ENCODE data around the gene CES5A.
"Not testable (repeated sequence)": the region's sequence is repeated elsewhere in the genome, so short reads cannot be mapped to it uniquely, and the experiment has no call there.

CES5A gene

DNA sequence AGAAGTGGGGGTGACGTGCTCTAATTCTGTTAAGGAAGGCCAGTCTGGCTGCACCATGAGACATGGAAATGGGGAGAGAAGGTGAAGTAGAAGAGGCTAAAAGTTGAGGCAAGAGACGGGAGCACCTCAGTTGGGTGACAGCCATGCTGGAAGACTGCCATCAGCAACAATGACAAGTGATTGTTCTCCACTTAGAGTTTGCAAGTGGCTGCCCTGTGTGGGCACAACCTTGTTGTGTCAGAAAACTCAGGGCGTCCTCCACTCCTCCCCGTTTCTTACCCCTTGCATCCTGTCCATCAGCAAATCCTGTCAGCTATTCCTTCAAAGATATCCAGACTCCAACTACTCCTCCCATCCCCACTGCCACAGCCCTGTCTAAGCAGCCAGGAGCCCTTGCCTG lies 59.9 kb downstream of the CES5A start:
- peaks cover 62% of the 10 kb centered on the region for H3K27me3 Mint-ChIP-seq (ENCODE audit: low read depth)
- H3K4me3 Mint-ChIP-seq: no peak overlapping the region
- TF ChIP-seq, protein P1, sequence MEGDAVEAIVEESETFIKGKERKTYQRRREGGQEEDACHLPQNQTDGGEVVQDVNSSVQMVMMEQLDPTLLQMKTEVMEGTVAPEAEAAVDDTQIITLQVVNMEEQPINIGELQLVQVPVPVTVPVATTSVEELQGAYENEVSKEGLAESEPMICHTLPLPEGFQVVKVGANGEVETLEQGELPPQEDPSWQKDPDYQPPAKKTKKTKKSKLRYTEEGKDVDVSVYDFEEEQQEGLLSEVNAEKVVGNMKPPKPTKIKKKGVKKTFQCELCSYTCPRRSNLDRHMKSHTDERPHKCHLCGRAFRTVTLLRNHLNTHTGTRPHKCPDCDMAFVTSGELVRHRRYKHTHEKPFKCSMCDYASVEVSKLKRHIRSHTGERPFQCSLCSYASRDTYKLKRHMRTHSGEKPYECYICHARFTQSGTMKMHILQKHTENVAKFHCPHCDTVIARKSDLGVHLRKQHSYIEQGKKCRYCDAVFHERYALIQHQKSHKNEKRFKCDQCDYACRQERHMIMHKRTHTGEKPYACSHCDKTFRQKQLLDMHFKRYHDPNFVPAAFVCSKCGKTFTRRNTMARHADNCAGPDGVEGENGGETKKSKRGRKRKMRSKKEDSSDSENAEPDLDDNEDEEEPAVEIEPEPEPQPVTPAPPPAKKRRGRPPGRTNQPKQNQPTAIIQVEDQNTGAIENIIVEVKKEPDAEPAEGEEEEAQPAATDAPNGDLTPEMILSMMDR (IDR thresholded peaks at IDR 0.05; ENCODE audit: unreplicated experiment in 3 of 3): no peak
- no peaks in the 10 kb centered on the region for H3K4me1 Mint-ChIP-seq
- no peaks in the 10 kb centered on the region for H3K9me3 Mint-ChIP-seq
- H3K36me3 Mint-ChIP-seq (ENCODE audit: low read depth): no peaks in the 10 kb centered on the region
- H3K27ac Mint-ChIP-seq: no peak overlapping the region

DNA sequence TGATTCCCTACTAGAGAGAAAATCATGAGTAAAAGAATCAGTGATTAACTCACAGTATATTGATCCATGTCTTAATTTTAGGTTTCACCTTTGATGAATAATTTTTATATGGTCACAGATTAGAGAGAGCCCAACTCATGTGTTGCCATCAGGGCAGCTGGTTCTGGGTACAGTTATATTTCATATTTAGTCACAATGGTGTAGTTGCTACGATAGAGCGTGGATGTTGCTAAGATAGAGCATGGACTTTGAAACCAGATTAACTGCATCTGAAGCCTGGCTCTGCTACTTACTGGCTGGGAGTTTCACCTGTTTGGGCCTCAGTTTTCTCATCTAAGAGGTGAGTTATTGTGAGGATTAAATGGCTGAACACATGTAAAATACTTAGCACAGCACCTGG lies 61.0 kb downstream of the CES5A start:
- H3K9me3 Mint-ChIP-seq; H3K4me3 Mint-ChIP-seq; H3K4me1 Mint-ChIP-seq; H3K27ac Mint-ChIP-seq; H3K36me3 Mint-ChIP-seq (ENCODE audit: low read depth): not testable (repeated sequence)
- H3K27me3 Mint-ChIP-seq (ENCODE audit: low read depth): peaks cover 60% of the 10 kb centered on the region

DNA sequence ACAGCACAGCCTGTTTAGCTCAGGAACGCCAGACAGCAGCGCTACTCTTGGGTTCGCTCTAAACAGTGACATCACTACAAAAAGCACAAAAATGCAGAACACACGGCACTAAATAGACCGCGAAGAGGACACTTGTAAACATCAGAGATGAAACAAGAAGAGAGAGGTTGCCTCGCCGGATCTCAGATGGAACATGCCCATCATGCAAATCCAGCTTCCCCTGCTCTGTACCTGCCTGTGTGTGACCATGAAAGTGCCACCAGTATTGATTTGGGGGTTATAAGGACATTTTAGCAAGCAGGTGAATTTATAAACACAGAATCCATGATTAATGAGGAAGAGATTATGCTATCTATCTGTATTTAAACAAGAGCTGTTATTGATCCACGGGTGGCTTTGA lies 61.4 kb downstream of the CES5A start:
- H3K4me1 Mint-ChIP-seq: not testable (repeated sequence)

DNA sequence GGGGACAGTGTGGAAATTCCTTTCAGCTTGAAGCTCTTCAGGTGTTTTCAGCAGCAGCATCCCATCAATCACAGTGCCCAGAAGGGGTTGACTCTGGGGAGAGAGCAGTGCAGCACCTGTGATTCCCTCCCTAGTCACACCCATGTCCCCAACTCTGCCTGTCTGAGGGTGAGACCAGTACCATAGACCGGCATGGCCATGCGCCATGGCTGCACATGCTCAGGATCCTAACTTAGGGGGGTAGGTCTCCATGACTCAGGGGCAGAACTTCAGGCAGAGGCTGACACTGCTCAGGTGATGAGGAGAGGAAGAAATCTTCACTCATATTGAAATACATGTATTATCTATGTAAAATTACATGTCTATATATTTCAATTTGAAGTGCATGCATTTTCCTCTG lies 62.2 kb downstream of the CES5A start:
- no peak overlapping the region for H3K4me3 Mint-ChIP-seq
- no peak overlapping the region for H3K27ac Mint-ChIP-seq
- TF ChIP-seq, protein P1 (IDR thresholded peaks at IDR 0.05; ENCODE audit: unreplicated experiment in 3 of 3): no peak
- H3K4me1 Mint-ChIP-seq: no peaks in the 10 kb centered on the region
- H3K9me3 Mint-ChIP-seq: no peaks in the 10 kb centered on the region
- peaks cover 56% of the 10 kb centered on the region for H3K27me3 Mint-ChIP-seq (ENCODE audit: low read depth)
- no peaks in the 10 kb centered on the region for H3K36me3 Mint-ChIP-seq (ENCODE audit: low read depth)

More for the DNA sequence above, 61.4 kb downstream of the CES5A start:
- not testable (repeated sequence) for H3K9me3 Mint-ChIP-seq; H3K27ac Mint-ChIP-seq; H3K4me3 Mint-ChIP-seq; H3K36me3 Mint-ChIP-seq (ENCODE audit: low read depth)
- H3K27me3 Mint-ChIP-seq (ENCODE audit: low read depth): peaks cover 58% of the 10 kb centered on the region

DNA sequence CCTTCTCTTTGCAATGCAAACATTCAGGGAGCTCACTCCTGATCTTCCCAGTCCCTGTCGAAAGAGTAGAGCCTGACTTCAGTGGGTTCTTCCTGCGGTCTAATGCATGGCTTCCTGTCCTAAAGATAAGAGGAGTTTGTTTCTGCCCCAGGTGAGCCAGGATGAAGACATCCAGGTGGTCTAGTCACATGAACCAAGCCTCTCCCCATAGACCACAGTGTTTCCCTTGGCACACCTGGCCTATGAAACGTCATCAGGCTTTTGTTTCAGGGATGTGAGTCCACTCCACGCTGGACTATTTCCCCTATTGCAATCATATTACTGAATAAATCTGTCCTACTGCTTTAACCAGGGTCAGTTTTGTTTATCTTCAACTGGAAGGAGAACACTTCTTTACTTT lies 63.4 kb downstream of the CES5A start:
- no peaks in the 10 kb centered on the region for H3K4me1 Mint-ChIP-seq
- H3K27me3 Mint-ChIP-seq (ENCODE audit: low read depth): peaks cover 49% of the 10 kb centered on the region
- H3K4me3 Mint-ChIP-seq: no peak overlapping the region
- no peaks in the 10 kb centered on the region for H3K9me3 Mint-ChIP-seq
- TF ChIP-seq, protein P1 (IDR thresholded peaks at IDR 0.05; ENCODE audit: unreplicated experiment in 3 of 3): no peak
- H3K27ac Mint-ChIP-seq: no peak overlapping the region
- H3K36me3 Mint-ChIP-seq (ENCODE audit: low read depth): no peaks in the 10 kb centered on the region

DNA sequence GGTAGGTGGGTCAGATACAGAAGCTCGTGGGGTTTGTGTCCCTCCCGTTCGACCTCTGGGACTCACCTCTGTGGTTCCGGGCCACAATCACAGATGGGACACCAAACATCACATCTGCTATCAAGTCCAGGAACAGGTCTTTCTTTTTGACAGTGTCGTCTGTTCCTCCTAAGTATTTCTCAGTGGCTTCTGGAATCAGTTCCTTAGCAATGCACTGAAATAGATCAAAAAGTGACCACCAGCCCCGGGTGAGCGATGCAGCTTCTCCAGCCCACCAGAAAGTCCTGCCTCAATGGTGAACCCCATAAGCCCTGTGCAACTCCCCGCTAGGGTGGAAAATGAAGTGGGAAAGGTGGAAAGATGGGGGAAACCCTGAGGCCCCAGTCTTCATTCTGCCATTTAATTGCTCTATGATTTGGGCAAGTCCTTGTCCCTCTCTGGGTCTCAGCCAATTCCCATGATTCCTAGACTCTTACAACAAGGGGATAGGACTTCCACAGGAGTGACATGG lies 64.7 kb downstream of the CES5A start:
- Mint-ChIP-seq H3K27ac (no peak overlapping the region), H3K4me3 (no peak overlapping the region), H3K9me3 (no peaks in the 10 kb centered on the region), H3K27me3 (ENCODE audit: low read depth) (peaks cover 36% of the 10 kb centered on the region), H3K36me3 (ENCODE audit: low read depth) (no peaks in the 10 kb centered on the region), H3K4me1 (no peaks in the 10 kb centered on the region)
- TF ChIP-seq, protein P1 (IDR thresholded peaks at IDR 0.05; ENCODE audit: unreplicated experiment in 3 of 3): no peak

DNA sequence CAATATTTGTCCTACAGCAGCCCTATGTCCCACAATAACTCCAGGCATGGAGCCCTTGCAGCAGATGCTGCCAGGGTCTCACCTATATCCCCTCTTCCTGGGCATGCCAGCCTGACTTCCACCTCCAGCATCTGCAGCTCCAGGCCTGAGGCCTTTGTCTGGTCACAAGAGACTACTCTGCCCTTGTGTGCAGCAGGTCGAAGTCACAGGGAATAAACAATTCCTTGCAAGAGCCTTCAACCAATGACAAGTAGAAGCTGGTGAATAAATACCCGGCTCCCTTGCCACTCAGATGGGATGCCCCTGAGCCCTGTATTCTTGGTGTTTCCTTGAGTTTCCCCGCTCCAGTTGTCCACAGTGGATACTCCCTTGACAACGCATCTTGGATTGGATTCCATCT lies 65.3 kb downstream of the CES5A start:
- TF ChIP-seq, protein P1 (IDR thresholded peaks at IDR 0.05; ENCODE audit: unreplicated experiment in 3 of 3): no peak
- H3K9me3 Mint-ChIP-seq: no peaks in the 10 kb centered on the region
- H3K27ac Mint-ChIP-seq: no peak overlapping the region
- no peaks in the 10 kb centered on the region for H3K4me1 Mint-ChIP-seq
- H3K36me3 Mint-ChIP-seq (ENCODE audit: low read depth): no peaks in the 10 kb centered on the region
- no peak overlapping the region for H3K4me3 Mint-ChIP-seq
- peaks cover 31% of the 10 kb centered on the region for H3K27me3 Mint-ChIP-seq (ENCODE audit: low read depth)

All from nephron (organoid).